A549 (cell line): ENCODE measurements around the gene FAM163A. TPM values are rescaled to one million over a fixed set of nuclear protein-coding genes. Genes with fewer than 3 reads are reported as not detected.

Source experiments
- ATAC-seq, 2 experiments: fragments of 200-7000 bp in 1 of 2; fragments of >200 bp in 1 of 2; cut with Nextera tagmentation in 1 of 2; cut with Tn5 transposase in 1 of 2; 3 replicates each; pipeline versions ENCODE4 v1.8.0 to v1.9.1; 2018 to 2020; ENCODE audit warnings: mild to moderate bottlenecking in 1 of 2, moderate library complexity in 1 of 2
- CTCF ChIA-PET: fragments of 300-600 bp; sonication (Branson Sonifier 250); formaldehyde crosslinking; extraction: SDS; loops from one replicate; lab custom pipeline; 2021; ENCODE audit warnings: antibody characterized with exemption, inconsistent platforms; lab: Yijun Ruan, JAX
- POLR2A ChIA-PET: fragments of 350-600 bp; formaldehyde crosslinking; extraction: SDS; loops from one replicate; lab custom pipeline; 2021; ENCODE audit warnings: antibody characterized with exemption, inconsistent platforms; lab: Yijun Ruan, JAX
- DNase-seq, 2 experiments: peaks; one replicate each; pipeline versions ENCODE4 v3.0.0 to v3.0.0-alpha.2; 2011 to 2016; ENCODE audit warnings: low read depth in 1 of 2, low spot score in 1 of 2
- FAIRE-seq: peaks from 2 replicates; lab custom pipeline; 2011; peaks lifted over from hg19 to GRCh38; lab: Jason Lieb, UNC
- H3K27ac ChIP-seq, 2 experiments: fragments of >200 bp; sonication (Bioruptor Twin); formaldehyde crosslinking; 3 replicates each; pipeline ENCODE4 v1.5.1; 2016 to 2017
- H3K4me1 ChIP-seq: fragments of >200 bp; sonication (Bioruptor Twin); formaldehyde crosslinking; 3 replicates; pipeline ENCODE4 v1.6.1; 2016
- H3K4me2 ChIP-seq: fragments of >200 bp; sonication (Bioruptor Twin); formaldehyde crosslinking; 3 replicates; pipeline ENCODE4 v1.6.1; 2016
- H3K4me3 ChIP-seq: fragments of >200 bp; sonication (Bioruptor Twin); formaldehyde crosslinking; 3 replicates; pipeline ENCODE4 v1.5.1; 2016
- H3K9me3 ChIP-seq: fragments of >200 bp; sonication (Bioruptor Twin); formaldehyde crosslinking; 3 replicates; pipeline ENCODE4 v1.6.1; 2016
- BCL3 ChIP-seq: fragments of >200 bp; sonication (Bioruptor Twin); formaldehyde crosslinking; IDR thresholded peaks from 3 replicates; pipeline ENCODE4 v1.6.1; 2016
- CBX2 ChIP-seq: fragments of 200-600 bp; sonication (generic); IDR thresholded peaks from 2 replicates; pipeline ENCODE4 v1.6.1; 2016; ENCODE audit warnings: low read depth, mild to moderate bottlenecking, borderline replicate concordance
- CEBPB ChIP-seq, 2 experiments: fragments of >200 bp in 1 of 2; sonication (Bioruptor Twin) in 1 of 2; formaldehyde crosslinking in 1 of 2; IDR thresholded peaks; 2 replicates each; pipeline ENCODE4 v1.6.1; 2012 to 2016
- CHD2 ChIP-seq: fragments of 150-350 bp; IDR thresholded peaks from 2 replicates; pipeline ENCODE4 v1.6.1; 2014; ENCODE audit warnings: low read length; ENCODE audit not compliant: partially characterized antibody
- EHF ChIP-seq: fragments of 250-450 bp; sonication (Bioruptor Pico); IDR thresholded peaks from 2 replicates; pipeline ENCODE4 v1.5.0; 2020; ENCODE audit warnings: mild to moderate bottlenecking
- EP300 ChIP-seq, 2 experiments: fragments of >200 bp; sonication (Bioruptor Twin); formaldehyde crosslinking; IDR thresholded peaks; 2 replicates in 1 of 2; 3 replicates in 1 of 2; pipeline ENCODE4 v1.6.1; 2016 to 2017
- GATA3 ChIP-seq: IDR thresholded peaks from 2 replicates; pipeline ENCODE4 v1.6.1; 2012; ENCODE audit warnings: borderline replicate concordance
- HMGXB4 ChIP-seq: fragments of 250-450 bp; sonication (Bioruptor Pico); IDR thresholded peaks from 2 replicates; pipeline ENCODE4 v1.5.0; 2021; ENCODE audit warnings: mild to moderate bottlenecking, moderate library complexity, borderline replicate concordance
- HOXB13 ChIP-seq: fragments of 250-450 bp; sonication (Bioruptor Pico); IDR thresholded peaks from 2 replicates; pipeline ENCODE4 v1.5.0; 2020; ENCODE audit warnings: low read depth, mild to moderate bottlenecking, moderate library complexity
- JUNB ChIP-seq: fragments of >200 bp; sonication (Bioruptor Twin); formaldehyde crosslinking; IDR thresholded peaks from 2 replicates; pipeline ENCODE4 v1.6.1; 2016
- MAFK ChIP-seq: fragments of 450-650 bp; IDR thresholded peaks from 2 replicates; pipeline ENCODE4 v1.6.1; 2014; ENCODE audit not compliant: partially characterized antibody
- MAX ChIP-seq: IDR thresholded peaks from 2 replicates; pipeline ENCODE4 v1.6.1; 2012
- MAZ ChIP-seq: fragments of 150-350 bp; IDR thresholded peaks from 2 replicates; pipeline ENCODE4 v1.6.1; 2014; ENCODE audit warnings: antibody characterized with exemption, low read depth, low read length, borderline replicate concordance
- NFE2L2 ChIP-seq: fragments of 150-350 bp; conservative IDR thresholded peaks from 2 replicates; pipeline ENCODE4 v1.6.1; 2014; ENCODE audit warnings: low read length
- PHF8 ChIP-seq: fragments of 200-600 bp; sonication (generic); IDR thresholded peaks from 2 replicates; pipeline ENCODE4 v1.6.1; 2016; ENCODE audit warnings: low read depth, mild to moderate bottlenecking, antibody characterized with exemption, moderate library complexity, borderline replicate concordance
- POLR2A ChIP-seq: IDR thresholded peaks from 2 replicates; pipeline ENCODE4 v1.6.1; 2012; ENCODE audit warnings: mild to moderate bottlenecking, low read length
- POLR2AphosphoS2 ChIP-seq: conservative IDR thresholded peaks from 2 replicates; pipeline ENCODE4 v1.6.1; 2012; ENCODE audit warnings: low read length, improper control_type of control experiment, inconsistent platforms
- RAD21 ChIP-seq, 2 experiments: fragments of >200 bp in 1 of 2; sonication (Bioruptor Twin) in 1 of 2; formaldehyde crosslinking in 1 of 2; IDR thresholded peaks in 1 of 2; conservative IDR thresholded peaks in 1 of 2; 2 replicates in 1 of 2; 3 replicates in 1 of 2; pipeline ENCODE4 v1.6.1; 2012 to 2018; ENCODE audit warnings: inconsistent platforms in 1 of 2
- RARB ChIP-seq: fragments of 250-450 bp; sonication (Bioruptor Pico); IDR thresholded peaks from 2 replicates; pipeline ENCODE4 v1.8.0; 2021; ENCODE audit warnings: mild to moderate bottlenecking, moderate library complexity
- RCOR1 ChIP-seq: fragments of 150-350 bp; IDR thresholded peaks from 2 replicates; pipeline ENCODE4 v1.6.1; 2014; ENCODE audit warnings: antibody characterized with exemption, low read length, low read depth
- RFX5 ChIP-seq: fragments of 450-650 bp; IDR thresholded peaks from 2 replicates; pipeline ENCODE4 v1.7.1; 2014; ENCODE audit warnings: antibody characterized with exemption, mild to moderate bottlenecking, moderate library complexity
- SMC3 ChIP-seq: fragments of >200 bp; sonication (Bioruptor Twin); formaldehyde crosslinking; IDR thresholded peaks from 3 replicates; pipeline ENCODE4 v1.6.1; 2018; ENCODE audit warnings: inconsistent platforms
- SREBF2 ChIP-seq: fragments of 450-650 bp; IDR thresholded peaks from 2 replicates; pipeline ENCODE4 v1.6.1; 2014; ENCODE audit warnings: mild to moderate bottlenecking, moderate library complexity
- TFCP2L1 ChIP-seq: fragments of 250-450 bp; sonication (Bioruptor Pico); IDR thresholded peaks from 2 replicates; pipeline ENCODE4 v1.5.0; 2021; ENCODE audit warnings: mild to moderate bottlenecking
- ZC3H11A ChIP-seq: fragments of 450-650 bp; IDR thresholded peaks from 2 replicates; pipeline ENCODE4 v1.6.1; 2014; ENCODE audit warnings: antibody characterized with exemption, mild to moderate bottlenecking
- ZSCAN20 ChIP-seq: fragments of 250-450 bp; sonication (Bioruptor Pico); IDR thresholded peaks from 2 replicates; pipeline ENCODE4 v1.8.0; 2022; ENCODE audit warnings: mild to moderate bottlenecking, moderate library complexity
- whole genome bisulfite sequencing: methylation state at CpG from one replicate; pipeline ENCODE4 v1.1.6; 2017; ENCODE audit errors: missing lambda C conversion rate; 5-methylcytosine and 5-hydroxymethylcytosine counted together
- polyA plus RNA-seq, 4 experiments: library from polyadenylated mRNA; depleted of rRNA in 3 of 4; stranded (reverse); fragments of >200 nt; fragmentation: RNase III in 1 of 4; extraction: RNeasy Plus Mini Kit Qiagen cat#74134 plus additional on column Dnase treatment in 1 of 4; gene quantifications; 2 replicates in 3 of 4; 3 replicates in 1 of 4; pipeline ENCODE4 v1.2.3, GENCODE V29; 2011 to 2017

The FAM163A gene
- polyA plus RNA-seq, 2 of the 4 experiments (the other 2 are of a cell fraction): not detected

GRCh38 chr1:179785031-179785431 is 41.9 kb downstream of the FAM163A start:
- POLR2A ChIA-PET: no interaction called here
- H3K27ac ChIP-seq: no peak overlapping the region

GRCh38 chr1:179785728-179786127 is 42.6 kb downstream of the FAM163A start:
- no peak for FAIRE-seq
- no peak for DNase-seq
- CTCF ChIA-PET: interaction anchor here (1.2 to 1.6 kb wide), 2 partner anchors 29 to 79 kb away, joined by 3 to 5 read pairs; no protein-coding TSS in a partner anchor
- TF ChIP-seq CBX2 (no peak), GATA3 (no peak), MAZ (no peak)
- no peak overlapping the region for H3K27ac ChIP-seq
- POLR2A ChIA-PET: no interaction called here
- H3K9me3 ChIP-seq: no peaks in the 10 kb centered on the region
- no peaks in the 10 kb centered on the region for H3K4me1 ChIP-seq
- H3K4me3 ChIP-seq: no peak overlapping the region
- WGBS: 45% methylated on average over 2 of the region's 2 CpGs
- no peak overlapping the region for H3K4me2 ChIP-seq
- ATAC-seq: no peak

More at GRCh38 chr1:179785031-179785431, 41.9 kb downstream of the FAM163A start:
- CTCF ChIA-PET: interaction anchor here (0.9 to 1.6 kb wide), 3 partner anchors 11 to 79 kb away, joined by 3 to 5 read pairs (median 4); no protein-coding TSS in a partner anchor
- FAIRE-seq: no peak
- Histone ChIP-seq H3K9me3 (no peaks in the 10 kb centered on the region), H3K4me3 (no peak overlapping the region), H3K4me1 (no peaks in the 10 kb centered on the region), H3K4me2 (no peak overlapping the region)
- TF ChIP-seq JUNB: no peak
- no peak for ATAC-seq
- no peak for DNase-seq
- 51% methylated on average over 4 of the region's 4 CpGs for WGBS

GRCh38 chr1:179786815-179787685 is 44.0 kb downstream of the FAM163A start:
- no peak overlapping the region for H3K4me3 ChIP-seq
- no peaks in the 10 kb centered on the region for H3K4me1 ChIP-seq
- H3K9me3 ChIP-seq: no peaks in the 10 kb centered on the region
- ATAC-seq: no peak
- WGBS: 45% methylated on average over 13 of the region's 13 CpGs
- TF ChIP-seq SMC3: no peak
- TF ChIP-seq EHF (CRISPR knock-in tag): no peak
- TF ChIP-seq ZSCAN20 (CRISPR knock-in tag): no peak
- no peak for TF ChIP-seq ZC3H11A
- no peak for TF ChIP-seq PHF8
- no peak for TF ChIP-seq MAZ
- TF ChIP-seq HOXB13 (CRISPR knock-in tag): no peak
- no peak for TF ChIP-seq CHD2
- TF ChIP-seq, all 56 proteins: peak for 0
- ChIA-PET CTCF (interaction anchor here (1.3 to 2.5 kb wide), 3 partner anchors 23 to 81 kb away, joined by 5 to 11 read pairs (median 11); no protein-coding TSS in a partner anchor), POLR2A (no interaction called here)
- H3K4me2 ChIP-seq: no peak overlapping the region
- no peak overlapping the region for H3K27ac ChIP-seq
- FAIRE-seq (no peak), DNase-seq (no peak)

GRCh38 chr1:179788259-179788658 is 45.2 kb downstream of the FAM163A start:
- Histone ChIP-seq H3K4me2 (no peak overlapping the region), H3K27ac (no peak overlapping the region), H3K9me3 (no peaks in the 10 kb centered on the region), H3K4me1 (no peaks in the 10 kb centered on the region), H3K4me3 (no peak overlapping the region)
- 56% methylated on average over 6 of the region's 6 CpGs for WGBS
- ChIA-PET CTCF (interaction anchor here (0.6 to 2.5 kb wide), 4 partner anchors 20 to 27 kb away, joined by 3 to 11 read pairs (median 8); no protein-coding TSS in a partner anchor), POLR2A (no interaction called here)
- DNase-seq: no peak
- TF ChIP-seq CEBPB (IDR thresholded peaks at IDR 0.05): no peak
- TF ChIP-seq BCL3: no peak
- no peak for TF ChIP-seq SREBF2
- no peak for TF ChIP-seq POLR2A
- no peak for TF ChIP-seq MAFK
- TF ChIP-seq NFE2L2: no peak
- no peak for TF ChIP-seq RARB
- no peak for TF ChIP-seq EP300 (IDR thresholded peaks at IDR 0.05)
- TF ChIP-seq MAX: no peak
- no peak for TF ChIP-seq CHD2
- TF ChIP-seq EHF (CRISPR knock-in tag): no peak
- TF ChIP-seq TFCP2L1 (CRISPR knock-in tag): no peak
- TF ChIP-seq JUNB: no peak
- TF ChIP-seq HMGXB4 (CRISPR knock-in tag): no peak
- TF ChIP-seq RAD21 (conservative IDR thresholded peaks at IDR 0.05 in 1 of 2, IDR thresholded peaks at IDR 0.05 in 1 of 2): no peak
- TF ChIP-seq RFX5: no peak
- TF ChIP-seq RCOR1: no peak
- no peak for TF ChIP-seq POLR2AphosphoS2
- FAIRE-seq: no peak
- no peak for ATAC-seq
